Measurements from ENCODE around the gene KRTAP10-1.

- TF ChIP-seq CTCF (IDR thresholded peaks at IDR 0.05; ENCODE audit: low read length): no peak
- TF ChIP-seq EZH2 (IDR thresholded peaks at IDR 0.05; ENCODE audit: borderline replicate concordance, low read length): no peak
Measured at GRCh38 chr21:44528634-44528995, 11.4 kb downstream of the KRTAP10-1 start.

All from OCI-LY1 (cell line).